Subcutaneous abdominal adipose tissue (tissue), 5 donors: Measurements from ENCODE around the gene GSTP1.

Experiments
- H3K27ac ChIP-seq: one replicate; pipeline ENCODE4 v1.7.0; 2013; ENCODE audit warnings: low read depth, mild to moderate bottlenecking, inconsistent platforms, low read length, moderate library complexity
- H3K27me3 ChIP-seq, 5 donors: one replicate each; pipeline ENCODE4 v1.7.0; 2013; ENCODE audit warnings: low read length in 5 of 5, inconsistent platforms in 1 of 5; ENCODE audit not compliant: control insufficient read depth in 5 of 5, insufficient read depth in 4 of 5
- H3K36me3 ChIP-seq, 5 donors: one replicate each; pipeline ENCODE4 v1.7.0; 2013; ENCODE audit warnings: low read length in 5 of 5; ENCODE audit not compliant: control insufficient read depth in 5 of 5, insufficient read depth in 5 of 5
- H3K4me1 ChIP-seq, 5 donors: one replicate each; pipeline ENCODE4 v1.7.0; 2013; ENCODE audit warnings: low read length in 5 of 5, mild to moderate bottlenecking in 3 of 5, moderate library complexity in 1 of 5; ENCODE audit not compliant: control insufficient read depth in 5 of 5, insufficient read depth in 5 of 5
- H3K4me3 ChIP-seq, 5 donors: one replicate each; pipeline ENCODE4 v1.7.0; 2013; ENCODE audit warnings: low read length in 5 of 5, low read depth in 1 of 5
- H3K9ac ChIP-seq, 5 donors: one replicate each; pipeline ENCODE4 v1.7.0; 2013; ENCODE audit warnings: low read length in 5 of 5, mild to moderate bottlenecking in 4 of 5, moderate library complexity in 3 of 5
- H3K9me3 ChIP-seq, 5 donors: one replicate each; pipeline ENCODE4 v1.7.0; 2013; ENCODE audit warnings: low read length in 5 of 5; ENCODE audit not compliant: control insufficient read depth in 5 of 5
- donor health status: healthy.
- donor health status: healthy.
- donor health status: healthy.
- donor health status: healthy.
- donor health status: healthy.

GSTP1 gene

DNA sequence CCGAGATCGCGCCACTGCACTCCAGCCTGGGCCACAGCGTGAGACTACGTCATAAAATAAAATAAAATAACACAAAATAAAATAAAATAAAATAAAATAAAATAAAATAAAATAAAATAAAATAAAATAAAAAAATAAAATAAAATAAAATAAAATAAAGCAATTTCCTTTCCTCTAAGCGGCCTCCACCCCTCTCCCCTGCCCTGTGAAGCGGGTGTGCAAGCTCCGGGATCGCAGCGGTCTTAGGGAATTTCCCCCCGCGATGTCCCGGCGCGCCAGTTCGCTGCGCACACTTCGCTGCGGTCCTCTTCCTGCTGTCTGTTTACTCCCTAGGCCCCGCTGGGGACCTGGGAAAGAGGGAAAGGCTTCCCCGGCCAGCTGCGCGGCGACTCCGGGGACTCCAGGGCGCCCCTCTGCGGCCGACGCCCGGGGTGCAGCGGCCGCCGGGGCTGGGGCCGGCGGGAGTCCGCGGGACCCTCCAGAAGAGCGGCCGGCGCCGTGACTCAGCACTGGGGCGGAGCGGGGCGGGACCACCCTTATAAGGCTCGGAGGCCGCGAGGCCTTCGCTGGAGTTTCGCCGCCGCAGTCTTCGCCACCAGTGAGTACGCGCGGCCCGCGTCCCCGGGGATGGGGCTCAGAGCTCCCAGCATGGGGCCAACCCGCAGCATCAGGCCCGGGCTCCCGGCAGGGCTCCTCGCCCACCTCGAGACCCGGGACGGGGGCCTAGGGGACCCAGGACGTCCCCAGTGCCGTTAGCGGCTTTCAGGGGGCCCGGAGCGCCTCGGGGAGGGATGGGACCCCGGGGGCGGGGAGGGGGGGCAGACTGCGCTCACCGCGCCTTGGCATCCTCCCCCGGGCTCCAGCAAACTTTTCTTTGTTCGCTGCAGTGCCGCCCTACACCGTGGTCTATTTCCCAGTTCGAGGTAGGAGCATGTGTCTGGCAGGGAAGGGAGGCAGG, at the start of gene GSTP1:
GSTP1 (plus strand) TSS at position 566 of the 958 bp plus-strand sequence; CDS start at position 598, 32 bp downstream.
- Histone ChIP-seq H3K9me3 (no peaks in the 10 kb centered on the region), H3K27me3 (peaks cover 0 to 4% (median 0%) of the 10 kb centered on the region in 5 donors), H3K36me3 (peaks cover 0 to 35% (median 21%) of the 10 kb centered on the region in 5 donors), H3K9ac (peak within 1 kb of the TSS; percentile 38 to 78 (median 71)), H3K27ac (peak within 1 kb of the TSS; percentile 82), H3K4me1 (peaks cover 0 to 32% (median 23%) of the 10 kb centered on the region in 5 donors), H3K4me3 (peak within 1 kb of the TSS; percentile 31 to 72 (median 70))

- no peak overlapping the region for H3K27ac ChIP-seq
- no peaks in the 10 kb centered on the region for H3K36me3 ChIP-seq
- peaks cover 0 to 5% (median 0%) of the 10 kb centered on the region in 5 donors for H3K27me3 ChIP-seq
- H3K4me3 ChIP-seq = no peak overlapping the region
- H3K9me3 ChIP-seq = peaks cover 3 to 25% (median 17%) of the 10 kb centered on the region in 5 donors
- H3K9ac ChIP-seq = no peak overlapping the region
- H3K4me1 ChIP-seq = peaks cover 0 to 2% (median 0%) of the 10 kb centered on the region in 5 donors
Observed at GRCh38 chr11:67534070-67534679, 49.4 kb upstream of the GSTP1 start.

DNA sequence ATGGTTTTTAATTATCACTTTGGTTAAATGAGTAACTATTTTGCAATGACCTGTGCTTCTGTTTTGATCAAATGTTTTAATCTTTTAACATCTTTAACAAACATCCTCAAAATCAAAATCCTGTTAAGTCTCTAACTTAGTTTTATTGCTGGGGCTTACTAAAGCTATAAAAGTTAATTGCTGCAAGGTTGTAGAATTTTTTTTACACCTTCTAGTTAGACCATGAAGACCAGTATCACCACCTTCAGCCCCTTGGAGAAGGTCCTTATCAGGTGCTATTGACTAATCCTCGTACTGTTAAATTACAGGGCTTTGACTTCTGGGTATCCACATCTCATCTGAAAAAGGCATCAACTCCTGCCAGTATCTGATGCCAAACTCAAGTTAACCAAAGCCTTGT, 48.1 kb upstream of the GSTP1 start:
- Histone ChIP-seq H3K27ac (no peak overlapping the region), H3K36me3 (no peaks in the 10 kb centered on the region), H3K27me3 (no peaks in the 10 kb centered on the region), H3K4me1 (peaks cover 0 to 2% (median 0%) of the 10 kb centered on the region in 5 donors), H3K9me3 (peaks cover 3 to 25% (median 17%) of the 10 kb centered on the region in 5 donors), H3K4me3 (no peak overlapping the region), H3K9ac (no peak overlapping the region)

DNA sequence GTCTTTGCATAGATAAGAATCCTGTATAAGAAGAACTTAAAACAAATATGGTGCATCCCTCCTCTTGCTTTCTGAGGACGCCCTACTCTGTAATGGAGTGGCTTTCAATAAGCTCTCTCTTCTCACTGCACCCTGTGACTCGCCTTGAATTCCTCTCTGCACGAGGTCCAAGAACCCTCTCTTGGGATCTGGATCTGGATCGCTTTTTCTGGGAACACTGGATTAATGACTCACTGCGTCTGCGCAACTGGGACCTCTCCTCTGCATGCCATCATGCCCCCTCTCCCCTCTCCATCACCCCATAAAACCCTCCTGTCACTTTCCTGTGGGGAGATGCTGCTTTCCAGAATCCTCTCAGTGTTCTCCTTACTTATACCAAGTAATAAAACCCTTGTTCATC, 45.3 kb upstream of the GSTP1 start:
- Histone ChIP-seq H3K36me3 (no peaks in the 10 kb centered on the region), H3K9me3 (peaks cover 3 to 16% (median 14%) of the 10 kb centered on the region in 5 donors), H3K9ac (no peak overlapping the region), H3K27ac (no peak overlapping the region), H3K4me1 (peaks cover 0 to 2% (median 0%) of the 10 kb centered on the region in 5 donors), H3K4me3 (no peak overlapping the region), H3K27me3 (no peaks in the 10 kb centered on the region)

DNA sequence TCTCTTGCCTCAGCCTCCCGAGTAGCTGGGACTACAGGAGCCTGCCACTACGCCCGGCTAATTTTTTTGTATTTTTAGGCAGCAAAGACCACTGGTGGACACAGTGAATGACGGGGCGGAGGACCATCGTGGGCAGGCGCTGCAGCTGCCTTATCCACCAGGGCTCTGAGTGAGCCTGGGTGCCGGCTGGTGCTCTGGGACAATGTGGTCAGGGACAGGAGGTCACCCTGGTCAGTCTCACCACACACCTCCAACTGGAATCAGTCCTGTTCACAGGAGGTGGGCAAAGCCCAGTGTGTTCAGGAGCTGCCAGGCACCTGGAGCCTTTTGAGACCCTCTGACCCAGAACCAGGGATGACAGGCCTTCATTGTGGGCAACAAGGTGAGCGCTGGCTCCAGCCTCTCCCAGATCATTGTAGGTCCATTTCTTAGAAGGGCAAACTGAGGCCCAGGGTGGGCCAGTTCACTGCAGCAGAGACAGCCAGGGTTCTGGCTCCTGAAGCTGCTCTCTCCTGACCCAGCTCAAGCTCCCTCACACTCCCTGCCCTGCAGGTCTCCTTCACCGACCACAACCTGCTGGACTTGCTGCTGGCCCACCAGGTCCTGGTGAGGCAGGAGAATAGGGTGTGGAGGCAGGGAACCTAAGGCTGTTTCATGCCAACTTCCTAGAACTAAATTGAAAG, 44.6 kb upstream of the GSTP1 start:
- Histone ChIP-seq H3K27me3 (no peaks in the 10 kb centered on the region), H3K36me3 (no peaks in the 10 kb centered on the region), H3K9me3 (peaks cover under 1 to 9% (median 8%) of the 10 kb centered on the region in 5 donors), H3K4me1 (peaks cover 0 to 2% (median 0%) of the 10 kb centered on the region in 5 donors), H3K9ac (no peak overlapping the region), H3K4me3 (no peak overlapping the region), H3K27ac (no peak overlapping the region)

GRCh38 chr11:67539550-67539949, 44.1 kb upstream of the GSTP1 start:
- Histone ChIP-seq H3K36me3 (no peaks in the 10 kb centered on the region), H3K9ac (no peak overlapping the region), H3K4me3 (no peak overlapping the region), H3K4me1 (peaks cover 0 to 3% (median under 1%) of the 10 kb centered on the region in 5 donors), H3K27me3 (no peaks in the 10 kb centered on the region), H3K27ac (no peak overlapping the region), H3K9me3 (peaks cover 0 to 5% (median 3%) of the 10 kb centered on the region in 5 donors)

GRCh38 chr11:67541198-67541597, 42.4 kb upstream of the GSTP1 start:
- H3K4me1 ChIP-seq = peaks cover 0 to 13% (median 9%) of the 10 kb centered on the region in 5 donors
- no peak overlapping the region for H3K9ac ChIP-seq
- no peak overlapping the region for H3K4me3 ChIP-seq
- H3K27me3 ChIP-seq = no peaks in the 10 kb centered on the region
- no peaks in the 10 kb centered on the region for H3K36me3 ChIP-seq
- H3K9me3 ChIP-seq = no peaks in the 10 kb centered on the region
- H3K27ac ChIP-seq = no peak overlapping the region

DNA sequence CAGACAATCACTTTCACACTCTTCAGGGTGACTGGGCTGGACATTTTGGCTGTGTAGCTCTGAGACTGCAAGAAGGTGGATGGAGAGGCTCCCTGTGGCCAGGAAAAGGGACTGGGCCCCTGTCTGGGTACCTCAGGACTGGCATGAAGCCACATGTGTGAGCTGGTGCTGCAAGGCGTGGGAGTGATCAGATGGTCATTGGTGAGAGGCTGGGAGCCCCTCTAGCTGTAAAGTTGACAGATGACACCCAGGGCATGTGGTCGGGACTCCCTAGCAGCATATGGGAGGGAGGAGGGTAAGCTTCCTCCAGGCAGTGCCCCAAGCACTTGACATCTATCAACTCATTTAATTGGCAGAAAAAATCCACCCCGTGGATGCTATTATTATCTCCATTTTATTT, 41.4 kb upstream of the GSTP1 start:
- Histone ChIP-seq H3K9me3 (no peaks in the 10 kb centered on the region), H3K27me3 (peaks cover 0 to 3% (median 0%) of the 10 kb centered on the region in 5 donors), H3K4me3 (no peak overlapping the region), H3K27ac (no peak overlapping the region), H3K9ac (no peak overlapping the region), H3K36me3 (no peaks in the 10 kb centered on the region), H3K4me1 (peaks cover 0 to 13% (median 9%) of the 10 kb centered on the region in 5 donors)

DNA sequence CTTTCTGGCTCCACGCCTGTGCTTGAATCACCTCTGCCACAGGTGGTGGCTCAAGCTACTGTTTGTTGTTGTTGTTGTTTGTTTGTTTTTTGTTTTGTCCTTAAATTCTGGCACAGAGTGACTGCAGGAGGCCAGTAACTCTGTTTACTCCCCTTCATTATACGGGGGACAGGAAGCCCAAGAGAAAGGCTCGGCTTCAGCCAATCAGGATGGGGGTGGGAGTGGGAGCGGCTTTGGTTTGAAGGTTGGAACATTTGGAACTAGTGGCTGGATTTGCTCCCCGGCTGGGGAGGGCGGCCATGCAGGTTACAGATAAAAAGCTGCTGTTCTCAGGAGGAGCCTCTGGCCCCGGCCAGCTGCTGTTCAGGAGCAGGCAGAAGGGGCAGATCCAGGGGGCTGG, 40.6 kb upstream of the GSTP1 start:
- Histone ChIP-seq H3K9ac (no peak overlapping the region), H3K4me1 (peaks cover 0 to 13% (median 9%) of the 10 kb centered on the region in 5 donors), H3K27ac (no peak overlapping the region)

More for the DNA sequence above, 40.6 kb upstream of the GSTP1 start:
- no peaks in the 10 kb centered on the region for H3K9me3 ChIP-seq
- H3K4me3 ChIP-seq = no peak overlapping the region
- H3K36me3 ChIP-seq = no peaks in the 10 kb centered on the region
- H3K27me3 ChIP-seq = peaks cover 0 to 3% (median 0%) of the 10 kb centered on the region in 5 donors
